SW 1271 (cell line): ENCODE results near the gene PARD6A.

Experiments
- DNase-seq, 2 experiments: peaks; one replicate each; lab custom pipeline; 2025; lab: John Stamatoyannopoulos, UW

Gene PARD6A

DNA sequence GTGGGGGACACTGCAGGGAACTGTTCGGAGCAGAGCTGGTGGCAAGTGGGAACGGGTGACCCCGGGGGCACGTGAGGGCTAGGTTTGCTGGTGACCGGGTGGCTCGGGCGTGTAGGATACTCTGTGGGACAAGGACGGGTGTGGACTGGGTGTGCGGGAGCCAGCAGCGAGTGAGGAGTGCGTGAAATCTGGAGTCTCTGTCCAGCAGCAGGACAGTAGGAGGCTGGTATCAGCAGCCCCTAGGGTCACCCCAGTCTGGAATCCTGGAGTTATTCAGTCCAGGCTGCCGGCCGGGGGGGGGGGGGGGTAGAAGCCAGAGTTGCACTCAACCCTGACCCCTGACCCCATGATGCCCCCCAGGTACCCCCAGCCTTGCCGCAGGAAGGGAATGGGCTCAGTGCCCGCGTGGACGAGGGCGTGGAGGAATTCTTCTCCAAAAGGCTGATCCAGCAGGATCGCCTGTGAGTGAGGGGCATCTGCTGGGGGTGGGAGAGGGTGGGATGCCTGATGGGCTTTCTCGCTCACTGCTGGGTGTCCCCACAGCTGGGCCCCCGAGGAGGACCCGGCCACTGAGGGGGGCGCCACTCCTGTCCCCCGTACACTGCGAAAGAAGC is 6.9 kb upstream of the PARD6A start:
- DNase-seq: no peak

DNA sequence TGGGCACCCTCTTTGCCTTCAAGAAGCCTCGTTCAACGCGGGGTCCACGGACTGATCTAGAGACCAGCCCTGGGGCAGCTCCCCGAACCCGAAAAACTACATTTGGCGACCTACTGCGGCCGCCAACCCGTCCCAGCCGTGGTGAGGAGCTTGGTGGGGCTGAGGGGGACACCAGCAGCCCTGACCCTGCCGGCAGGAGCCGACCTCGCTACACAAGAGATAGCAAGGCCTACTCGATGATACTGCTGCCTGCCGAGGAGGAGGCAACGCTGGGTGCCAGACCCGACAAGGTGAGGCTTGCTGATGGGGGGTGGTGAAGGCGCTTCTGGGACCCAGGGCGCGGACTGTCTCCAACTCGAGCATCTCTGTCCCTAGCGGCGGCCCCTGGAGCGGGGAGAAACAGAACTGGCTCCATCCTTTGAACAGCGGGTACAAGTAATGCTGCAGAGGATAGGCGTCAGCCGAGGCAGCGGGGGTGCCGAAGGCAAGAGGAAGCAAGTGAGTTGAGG is 6.3 kb upstream of the PARD6A start:
- no peak for DNase-seq

DNA sequence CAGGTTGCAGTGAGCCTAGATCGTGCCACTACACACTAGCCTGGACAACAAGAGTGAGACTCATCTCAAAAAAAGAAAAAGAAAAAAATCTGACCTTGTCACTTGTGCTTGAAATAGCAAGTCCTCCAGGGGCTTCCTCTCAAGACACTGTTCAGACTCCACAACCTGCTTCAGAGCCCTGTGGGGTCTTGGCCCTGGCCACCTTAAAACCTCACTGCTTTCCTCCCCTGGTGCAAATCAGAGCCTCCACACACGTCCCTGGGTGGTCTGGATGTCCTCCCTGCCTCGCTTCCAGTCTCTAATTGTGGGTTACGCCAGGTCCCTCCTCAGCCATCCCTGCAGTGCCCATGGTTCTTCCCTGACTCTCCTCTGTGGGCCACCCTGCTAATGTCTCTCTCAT is 5.4 kb upstream of the PARD6A start:
- no peak for DNase-seq

DNA sequence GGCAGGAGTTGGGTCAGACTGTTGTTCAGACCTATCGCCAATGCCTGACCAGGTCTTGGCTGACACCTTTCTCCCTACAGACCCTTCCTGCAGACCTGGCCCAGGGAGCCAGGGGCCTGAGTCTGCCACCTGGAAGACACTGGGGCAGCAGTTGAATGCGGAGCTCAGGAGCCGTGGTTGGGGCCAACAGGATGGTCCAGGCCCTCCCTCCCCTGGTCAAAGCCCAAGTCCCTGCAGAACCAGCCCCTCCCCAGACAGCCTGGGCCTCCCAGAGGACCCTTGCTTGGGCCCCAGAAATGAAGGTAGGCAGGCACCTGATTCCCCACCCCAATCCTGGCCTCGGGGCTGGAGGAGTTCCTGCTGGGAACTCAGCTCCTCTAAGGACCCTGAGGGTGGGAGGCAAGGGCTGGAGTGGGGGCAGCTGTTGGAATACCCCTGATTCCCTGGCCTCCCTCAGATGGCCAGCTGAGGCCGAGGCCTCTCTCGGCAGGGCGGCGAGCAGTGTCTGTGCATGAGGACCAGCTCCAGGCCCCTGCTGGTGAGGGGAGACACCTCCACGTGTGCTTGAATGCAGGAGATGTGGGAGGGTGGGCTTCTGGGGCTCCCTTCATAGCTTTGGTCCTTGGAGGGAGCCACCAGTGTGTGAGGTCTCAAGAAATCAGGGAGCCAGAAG is 4.3 kb upstream of the PARD6A start:
- no peak for DNase-seq

DNA sequence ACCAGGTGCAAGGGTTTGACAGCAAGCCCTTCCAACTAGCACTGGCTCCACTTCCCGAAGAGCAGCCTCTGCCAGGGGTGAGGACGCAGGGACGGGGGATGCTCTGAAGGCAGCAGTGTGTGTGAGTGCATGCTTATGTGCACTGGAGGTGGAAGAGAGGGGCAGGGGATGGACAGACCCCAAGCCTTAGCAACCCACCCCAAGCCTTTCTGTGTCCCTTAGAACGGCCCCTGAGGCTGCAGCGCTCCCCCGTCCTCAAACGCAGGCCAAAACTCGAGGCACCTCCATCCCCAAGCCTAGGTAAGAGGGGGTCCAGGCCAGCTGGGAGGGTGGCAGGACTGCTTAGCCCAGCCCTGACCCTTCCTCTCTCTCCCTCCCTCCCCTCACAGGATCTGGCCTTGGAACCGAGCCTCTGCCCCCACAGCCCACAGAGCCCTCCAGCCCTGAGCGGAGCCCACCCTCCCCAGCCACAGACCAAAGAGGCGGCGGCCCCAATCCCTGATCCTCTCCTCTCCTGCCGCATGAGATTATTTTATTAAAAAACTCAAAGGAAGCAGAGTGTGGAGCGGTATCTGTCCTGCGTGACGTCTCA is 3.6 kb upstream of the PARD6A start:
- DNase-seq: no peak

DNA sequence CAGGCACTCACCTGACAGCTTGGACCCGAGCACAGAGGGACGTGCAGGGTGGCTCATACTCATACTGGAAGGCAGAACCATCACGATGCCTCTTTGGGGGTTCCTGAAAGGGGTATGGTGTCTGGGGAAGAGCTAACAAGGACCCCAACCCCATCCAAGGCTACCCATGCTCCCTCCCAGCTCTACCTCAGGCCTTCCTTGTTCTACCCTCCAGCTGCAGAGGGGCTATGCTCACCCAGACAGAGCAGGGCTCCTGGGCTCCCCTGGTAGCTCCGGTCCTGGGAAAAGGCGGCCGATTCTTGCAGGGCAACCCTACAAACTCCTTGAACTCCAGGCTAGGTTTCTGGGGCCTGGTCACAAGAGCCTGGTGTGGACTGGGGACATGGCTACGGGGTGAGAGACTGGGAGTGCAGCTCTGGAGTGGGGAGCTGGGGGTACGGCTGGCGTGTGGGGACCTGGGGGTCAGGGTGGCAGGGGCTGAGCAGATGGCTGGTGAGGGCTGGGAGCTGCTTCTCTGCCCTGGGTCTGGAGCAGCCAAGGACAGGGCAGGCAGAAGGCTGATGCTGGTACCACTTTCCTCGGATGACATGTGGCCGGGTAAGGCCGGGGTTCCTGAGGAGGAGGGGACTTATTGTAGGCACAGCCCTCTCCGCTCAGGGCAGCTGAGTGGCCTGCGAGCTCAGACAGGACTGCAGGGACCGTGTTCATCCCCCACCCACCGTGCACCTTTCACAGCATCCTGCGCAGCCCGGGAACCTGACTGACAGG is 2.8 kb upstream of the PARD6A start:
- DNase-seq: no peak

DNA sequence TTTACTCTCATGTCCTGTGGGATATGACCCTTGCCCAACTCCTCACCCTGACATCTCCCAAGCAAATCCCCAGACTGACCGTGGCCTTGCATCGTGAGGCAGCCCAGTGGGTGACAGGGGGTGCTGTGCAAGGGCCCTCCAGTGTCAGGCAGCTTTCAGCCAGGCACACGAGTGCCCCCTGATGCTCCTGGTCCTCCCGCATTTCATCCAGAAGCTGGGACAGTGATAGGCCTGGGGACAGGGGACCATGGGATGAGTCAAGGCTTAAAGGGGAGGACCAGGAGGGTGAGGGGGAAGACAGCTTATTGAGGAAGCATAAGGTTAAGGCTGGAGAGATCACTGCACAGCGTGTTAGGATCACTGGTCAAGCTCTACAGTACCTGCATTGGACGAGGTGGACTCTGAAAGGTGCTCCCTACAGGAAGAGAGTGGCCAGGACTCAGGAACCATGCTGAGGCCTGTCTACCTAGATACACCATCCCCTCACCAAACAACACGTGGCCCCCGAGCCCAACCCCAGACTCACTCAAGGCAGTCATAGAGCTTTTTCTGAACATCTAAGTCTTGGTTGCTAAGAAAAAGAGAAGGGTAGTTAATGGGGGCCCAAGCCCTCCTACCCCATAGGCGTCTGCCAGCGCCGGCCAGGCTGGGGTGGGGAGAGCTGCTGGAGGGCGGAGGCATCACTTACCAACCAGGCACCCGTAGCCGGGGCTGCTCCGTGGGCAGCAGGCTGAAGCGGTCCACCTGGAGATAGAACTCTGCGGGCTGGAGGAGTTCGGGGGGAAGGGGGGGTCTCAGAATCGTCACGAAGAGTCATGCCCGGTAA is 1.7 kb upstream of the PARD6A start:
- DNase-seq: no peak

DNA sequence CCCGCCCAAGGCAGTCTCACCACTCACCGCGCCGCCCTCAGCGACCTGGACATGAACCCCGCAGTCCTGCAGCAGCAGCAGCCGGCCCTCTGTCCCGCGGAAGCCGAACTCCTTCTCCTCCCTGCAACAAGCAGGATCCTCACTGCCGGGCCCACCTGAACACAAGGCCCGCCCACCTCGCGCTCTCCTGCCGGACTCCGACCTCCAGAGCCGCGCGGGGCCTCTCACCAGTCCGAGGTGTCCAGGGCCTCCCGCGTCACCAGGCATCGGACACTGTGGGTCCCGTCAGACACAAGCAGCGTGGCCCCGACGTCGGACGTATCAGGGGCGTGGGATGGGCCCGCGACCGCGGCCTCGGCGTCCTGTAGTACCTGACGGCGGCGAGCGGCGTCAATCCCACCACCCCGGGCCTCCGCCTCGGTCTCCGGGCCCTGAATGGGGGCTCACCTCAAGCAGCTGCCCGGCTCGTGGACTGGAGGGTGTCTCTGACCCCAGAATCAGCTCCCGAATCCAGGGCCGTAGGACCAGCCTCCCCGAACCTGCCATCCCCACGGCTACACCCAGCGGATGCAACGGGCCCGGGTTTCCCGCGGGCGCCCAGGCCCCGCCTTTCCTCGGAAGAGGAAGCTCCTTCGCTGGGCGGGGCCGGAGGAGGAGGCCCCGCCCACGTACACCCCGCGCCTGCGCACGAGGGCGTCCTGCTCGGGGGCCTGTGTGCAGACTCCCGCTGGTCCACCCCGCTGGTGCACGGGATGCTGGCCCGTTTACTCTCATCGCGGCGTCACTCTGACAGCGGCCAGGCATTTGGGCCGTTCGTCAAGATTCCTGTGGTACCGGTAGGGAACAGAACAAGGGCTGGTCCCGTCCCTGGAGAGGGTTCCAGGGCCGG is 841 bp upstream of the PARD6A start, which contains the start of gene ACD:
TSS of gene ACD (minus strand) at position 586 of the 889 bp plus-strand sequence. CDS start at position 546, 40 bp downstream.
- peak; percentile 75 to 79 for DNase-seq

DNA sequence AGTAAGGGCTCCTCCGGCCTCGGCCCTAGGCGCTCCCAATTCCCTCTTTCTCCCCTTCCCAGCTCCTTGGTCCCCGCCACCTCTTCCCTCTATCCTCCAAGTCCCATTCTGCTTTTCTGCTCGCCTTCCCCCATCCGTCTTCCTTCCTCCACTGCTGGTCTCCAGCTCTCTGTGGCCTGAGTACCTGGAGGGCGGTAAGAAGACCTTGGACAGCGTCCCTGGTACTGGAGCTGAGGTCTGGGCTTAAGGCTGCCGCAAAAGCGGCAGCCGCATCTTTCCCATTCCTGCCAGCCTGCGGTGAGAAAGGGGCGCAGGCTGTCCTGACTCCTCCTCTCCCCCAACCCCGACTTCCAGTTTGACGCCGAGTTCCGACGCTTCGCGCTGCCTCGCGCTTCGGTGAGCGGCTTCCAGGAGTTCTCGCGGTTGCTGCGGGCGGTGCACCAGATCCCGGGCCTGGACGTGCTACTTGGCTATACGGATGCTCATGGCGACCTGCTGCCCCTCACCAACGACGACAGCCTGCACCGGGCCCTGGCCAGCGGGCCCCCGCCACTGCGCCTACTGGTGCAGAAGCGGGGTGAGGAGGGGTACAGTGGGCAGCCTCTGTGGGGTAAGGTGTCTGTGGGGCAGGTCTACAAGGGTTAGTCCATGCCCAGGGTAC is 471 bp downstream of the PARD6A start:
- DNase-seq: peak in 1 of 2 experiments; percentile 57

DNA sequence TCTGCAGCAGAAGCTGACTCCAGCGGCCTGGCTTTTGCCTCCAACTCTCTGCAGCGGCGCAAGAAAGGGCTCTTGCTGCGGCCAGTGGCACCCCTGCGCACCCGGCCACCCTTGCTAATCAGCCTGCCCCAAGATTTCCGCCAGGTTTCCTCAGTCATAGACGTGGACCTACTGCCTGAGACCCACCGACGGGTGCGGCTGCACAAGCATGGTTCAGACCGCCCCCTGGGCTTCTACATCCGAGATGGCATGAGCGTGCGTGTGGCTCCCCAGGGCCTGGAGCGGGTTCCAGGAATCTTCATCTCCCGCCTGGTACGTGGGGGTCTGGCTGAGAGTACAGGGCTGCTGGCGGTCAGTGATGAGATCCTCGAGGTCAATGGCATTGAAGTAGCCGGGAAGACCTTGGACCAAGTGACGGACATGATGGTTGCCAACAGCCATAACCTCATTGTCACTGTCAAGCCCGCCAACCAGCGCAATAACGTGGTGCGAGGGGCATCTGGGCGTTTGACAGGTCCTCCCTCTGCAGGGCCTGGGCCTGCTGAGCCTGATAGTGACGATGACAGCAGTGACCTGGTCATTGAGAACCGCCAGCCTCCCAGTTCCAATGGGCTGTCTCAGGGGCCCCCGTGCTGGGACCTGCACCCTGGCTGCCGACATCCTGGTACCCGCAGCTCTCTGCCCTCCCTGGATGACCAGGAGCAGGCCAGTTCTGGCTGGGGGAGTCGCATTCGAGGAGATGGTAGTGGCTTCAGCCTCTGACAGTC is 1.3 kb downstream of the PARD6A start:
- no peak for DNase-seq

DNA sequence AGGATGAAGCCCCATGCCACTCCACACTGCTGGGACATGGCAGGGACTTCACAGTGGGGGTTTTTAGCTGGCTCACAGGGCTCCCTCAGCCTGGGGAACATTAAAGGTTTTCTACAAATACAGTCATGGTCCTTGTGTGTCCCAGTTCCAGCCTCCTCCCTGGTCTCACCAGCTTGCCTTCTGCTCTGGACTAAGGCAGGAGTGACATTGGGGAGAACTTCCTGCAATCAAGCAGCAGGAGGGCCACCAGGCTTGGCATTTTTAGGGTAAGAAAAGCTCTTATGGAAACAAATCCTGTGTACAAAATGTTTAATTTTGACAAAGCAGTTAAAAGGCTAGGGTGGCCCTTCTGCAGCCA is 1.9 kb downstream of the PARD6A start:
- DNase-seq: no peak

DNA sequence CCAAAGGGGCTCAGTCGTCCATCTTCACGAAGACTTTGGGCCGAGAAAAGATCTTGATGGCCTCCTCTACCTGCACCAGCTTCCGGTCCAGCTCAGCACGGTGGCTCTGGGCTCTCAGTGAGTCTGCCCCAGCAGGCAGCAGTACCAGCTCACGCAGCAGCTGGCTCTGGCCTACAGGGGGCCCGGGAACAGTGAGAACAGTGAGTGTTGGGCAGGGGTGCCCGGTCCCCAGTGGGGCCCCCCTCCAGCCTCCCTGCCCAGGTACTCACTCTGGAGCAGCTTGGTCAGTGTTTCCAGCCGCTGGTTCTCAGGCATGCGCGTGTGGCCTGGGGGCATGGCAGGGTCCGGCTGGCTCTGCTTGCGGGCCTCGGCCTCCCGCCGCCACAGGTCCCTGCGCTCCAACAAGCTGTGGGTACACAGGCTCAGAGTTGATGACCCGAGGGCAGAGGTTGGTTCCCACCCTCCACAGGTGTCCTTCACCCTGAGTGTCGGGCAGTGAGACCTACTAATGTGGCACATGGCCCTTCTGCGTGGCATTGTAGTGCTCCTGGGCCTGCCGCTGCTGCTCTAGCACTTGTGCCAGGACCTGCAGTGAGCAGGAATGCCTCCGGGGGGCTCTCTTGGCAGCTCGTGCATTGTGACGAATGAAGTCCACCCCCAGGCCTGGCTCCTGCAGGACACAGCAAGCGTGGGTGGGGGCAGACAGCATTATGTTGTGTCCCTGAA is 2.6 kb downstream of the PARD6A start:
- DNase-seq: peak in 1 of 2 experiments; percentile 13

DNA sequence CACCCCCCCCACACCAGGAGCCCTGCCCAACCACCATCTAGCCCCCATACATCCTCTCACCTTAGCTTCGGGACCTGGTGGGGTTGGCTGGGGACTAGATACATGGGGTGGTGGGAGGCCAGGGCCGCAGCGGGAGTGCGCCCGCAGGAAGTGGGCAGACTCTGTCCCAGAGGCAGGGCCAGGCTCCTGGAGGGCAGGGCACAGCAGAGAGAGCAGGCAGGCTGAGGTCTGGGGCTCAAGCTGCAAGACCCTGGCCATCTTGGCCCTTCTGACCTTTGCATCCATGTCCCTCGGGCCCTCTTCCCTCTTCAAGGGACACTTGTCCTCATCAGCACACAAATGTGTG is 3.1 kb downstream of the PARD6A start:
- DNase-seq: no peak

DNA sequence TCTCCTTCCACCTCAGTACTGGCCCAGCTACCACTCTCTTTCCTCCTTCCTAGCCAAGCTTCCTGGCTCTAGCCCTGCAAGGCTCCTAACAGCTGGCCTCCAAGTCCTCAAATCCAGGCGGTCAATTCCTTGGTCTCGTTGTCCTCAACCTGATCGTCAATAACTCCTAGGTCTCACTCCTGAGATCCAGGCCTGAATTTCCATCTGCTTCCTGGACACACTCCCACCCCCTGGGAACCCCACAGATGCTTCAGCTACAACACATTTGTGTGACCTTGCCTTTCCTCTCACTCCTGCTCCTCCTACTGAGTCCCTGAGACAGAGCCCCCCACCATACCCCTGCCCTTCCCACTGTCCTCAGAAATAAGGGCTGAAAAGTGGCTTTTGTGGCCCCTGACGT is 3.5 kb downstream of the PARD6A start:
- DNase-seq: no peak

DNA sequence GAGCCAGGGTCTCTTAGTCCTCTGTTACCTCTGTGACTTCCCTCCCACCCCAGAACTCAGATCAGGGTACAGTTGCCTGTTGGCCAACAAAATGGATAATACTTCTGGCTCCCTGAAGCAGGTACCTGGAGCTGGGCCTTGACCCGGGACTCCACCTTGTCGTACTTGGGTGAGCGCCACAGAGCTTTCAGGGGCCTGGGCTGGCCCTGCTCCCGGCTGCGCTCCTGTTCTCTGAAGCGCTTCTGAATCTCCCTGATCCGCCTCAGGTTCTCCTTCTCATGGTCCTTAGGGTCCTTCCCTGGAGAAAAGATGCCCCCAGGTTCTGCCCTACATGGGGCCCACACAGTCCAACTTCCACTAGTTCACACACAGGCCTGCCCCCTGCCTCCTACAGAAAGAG is 4.1 kb downstream of the PARD6A start:
- no peak for DNase-seq

DNA sequence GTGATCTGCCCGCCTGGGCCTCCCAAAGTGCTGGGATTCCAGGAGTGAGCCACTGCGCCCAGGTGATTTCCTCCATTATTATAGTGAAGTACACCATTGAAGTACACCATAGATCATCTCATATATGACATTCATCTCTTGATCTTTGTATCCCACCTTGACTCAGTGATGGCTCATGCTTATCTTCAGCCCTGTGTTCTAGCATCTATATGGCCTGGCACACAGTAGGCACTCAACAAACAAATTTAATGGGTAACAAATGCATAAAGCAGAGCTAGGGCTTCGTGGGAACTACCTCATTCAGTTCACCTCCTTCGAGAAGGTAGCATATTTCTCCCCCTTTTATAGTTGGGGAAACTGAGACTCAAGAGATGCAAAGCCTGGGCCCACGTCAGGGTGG is 4.8 kb downstream of the PARD6A start:
- DNase-seq: no peak

DNA sequence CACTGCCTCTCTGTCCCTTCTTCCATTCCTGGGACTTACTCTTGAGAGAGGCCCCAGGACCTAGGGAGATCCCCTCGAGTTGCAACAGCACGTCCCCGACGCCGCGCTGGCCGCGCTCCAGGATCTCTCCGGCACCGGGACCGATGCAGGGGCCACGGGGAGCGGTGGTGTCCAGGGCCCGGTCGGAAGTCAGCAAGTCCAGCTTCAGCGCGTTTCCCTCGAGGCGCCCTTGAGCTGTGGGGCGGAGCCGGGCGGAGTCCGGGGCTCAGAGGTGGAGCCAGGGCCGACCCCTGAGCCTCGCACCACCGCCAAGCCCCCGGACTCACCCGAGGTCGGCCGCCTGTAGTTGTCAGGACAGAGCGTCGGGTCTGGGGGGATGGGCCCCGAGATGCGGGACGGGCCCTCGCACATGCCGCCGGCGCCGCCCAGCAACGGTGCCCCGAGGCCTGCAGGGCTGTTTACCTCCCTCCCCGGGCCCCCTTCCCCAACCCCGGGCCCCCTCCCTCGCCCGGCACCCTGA is 5.3 kb downstream of the PARD6A start:
- DNase-seq: peak in 1 of 2 experiments; percentile 31
